GM13977 (cell line): ENCODE measurements around the gene PPARGC1A.

ENCODE experiments used
- DNase-seq: peaks from one replicate; pipeline ENCODE4 v3.0.0; 2012; ENCODE audit warnings: low spot score
- in situ Hi-C: fragments of 300-500 bp; cut with MboI; formaldehyde crosslinking; loops from one replicate; pipeline ENCODE4 v1.12.0; 2022; ENCODE audit warnings: low sequenced_read_pairs, low pct_unique_long_range_greater_than_20kb, mixed read lengths, inconsistent platforms; ENCODE audit not compliant: unreplicated experiment
- TF ChIP-seq, protein P1 (sequence below): IDR thresholded peaks from 2 replicates; pipeline ENCODE4 v1.5.1; 2012; ENCODE audit warnings: mild to moderate bottlenecking, control low read depth; ENCODE audit not compliant: insufficient read depth; ENCODE audit errors: extremely low read depth, missing control alignments

PPARGC1A gene

DNA sequence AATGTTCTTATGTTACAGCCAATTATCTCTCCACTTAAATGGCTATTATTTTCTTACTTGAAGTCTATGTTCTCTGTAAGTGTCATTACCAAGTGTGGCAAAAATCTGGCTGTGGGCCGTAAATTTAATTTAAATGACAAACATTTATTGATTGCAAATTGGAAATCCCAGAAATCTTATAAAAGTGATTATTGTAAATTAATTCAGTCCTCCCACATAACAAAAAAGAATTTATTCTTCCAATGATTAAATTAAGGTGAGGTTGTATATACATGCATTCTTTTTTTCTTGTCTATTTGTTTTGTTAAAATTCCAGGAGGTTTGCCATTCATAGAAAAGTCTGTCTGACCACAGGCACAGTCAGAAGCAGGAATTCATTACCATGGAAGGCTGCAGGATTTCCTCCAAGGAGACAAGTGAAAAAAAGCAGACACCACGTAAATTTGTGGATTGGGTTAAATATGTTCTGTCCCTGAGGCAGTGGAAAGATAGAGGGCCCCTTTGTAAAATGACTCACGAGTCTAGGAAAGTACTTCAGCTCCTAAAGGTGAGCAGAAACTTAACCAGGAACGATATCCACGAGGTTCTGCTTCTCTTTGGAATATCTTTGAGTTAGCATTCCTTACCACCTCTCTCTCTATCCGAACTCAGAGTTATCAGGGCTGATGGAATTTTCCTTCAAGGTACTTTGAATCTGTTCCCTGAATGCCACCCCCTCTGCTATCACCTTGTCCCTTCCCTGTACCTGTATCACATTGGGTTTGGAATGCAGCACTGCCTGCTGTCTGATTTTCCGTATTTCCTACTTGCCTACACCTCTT lies 10.7 kb downstream of the PPARGC1A start:
- DNase-seq: no peak
- in situ Hi-C loops: no loop called here
- TF ChIP-seq, protein P1, sequence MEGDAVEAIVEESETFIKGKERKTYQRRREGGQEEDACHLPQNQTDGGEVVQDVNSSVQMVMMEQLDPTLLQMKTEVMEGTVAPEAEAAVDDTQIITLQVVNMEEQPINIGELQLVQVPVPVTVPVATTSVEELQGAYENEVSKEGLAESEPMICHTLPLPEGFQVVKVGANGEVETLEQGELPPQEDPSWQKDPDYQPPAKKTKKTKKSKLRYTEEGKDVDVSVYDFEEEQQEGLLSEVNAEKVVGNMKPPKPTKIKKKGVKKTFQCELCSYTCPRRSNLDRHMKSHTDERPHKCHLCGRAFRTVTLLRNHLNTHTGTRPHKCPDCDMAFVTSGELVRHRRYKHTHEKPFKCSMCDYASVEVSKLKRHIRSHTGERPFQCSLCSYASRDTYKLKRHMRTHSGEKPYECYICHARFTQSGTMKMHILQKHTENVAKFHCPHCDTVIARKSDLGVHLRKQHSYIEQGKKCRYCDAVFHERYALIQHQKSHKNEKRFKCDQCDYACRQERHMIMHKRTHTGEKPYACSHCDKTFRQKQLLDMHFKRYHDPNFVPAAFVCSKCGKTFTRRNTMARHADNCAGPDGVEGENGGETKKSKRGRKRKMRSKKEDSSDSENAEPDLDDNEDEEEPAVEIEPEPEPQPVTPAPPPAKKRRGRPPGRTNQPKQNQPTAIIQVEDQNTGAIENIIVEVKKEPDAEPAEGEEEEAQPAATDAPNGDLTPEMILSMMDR: no peak

DNA sequence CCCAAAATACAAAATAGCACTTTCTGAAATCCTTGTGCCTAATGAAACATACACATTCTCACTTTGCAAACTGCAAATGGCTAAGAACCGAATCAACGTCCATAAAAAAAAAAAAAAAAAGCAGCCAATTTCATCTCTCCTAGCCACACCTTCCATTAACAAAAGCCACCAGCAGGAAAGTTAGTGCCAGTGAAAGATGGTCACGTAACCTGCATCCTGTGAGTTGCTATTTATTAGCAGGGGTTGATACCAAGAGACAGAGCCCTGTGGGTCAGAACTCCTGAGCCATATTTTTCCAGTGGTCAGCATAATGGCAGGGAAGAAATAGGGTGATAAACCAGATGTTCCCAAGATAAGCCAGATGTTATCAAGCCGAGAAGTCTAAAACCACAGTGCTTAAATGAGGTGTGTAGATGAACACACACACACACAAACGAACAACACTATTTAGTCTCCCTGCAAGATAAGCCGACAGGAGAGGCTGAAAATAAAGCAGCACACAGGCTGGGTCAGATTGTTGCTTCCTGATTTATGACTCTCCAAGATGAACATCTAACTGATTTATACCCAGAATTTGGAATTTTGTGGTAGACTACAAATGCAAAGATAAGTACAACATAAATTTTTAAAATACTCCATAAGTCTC lies 11.5 kb downstream of the PPARGC1A start:
- in situ Hi-C loops: no loop called here
- TF ChIP-seq, protein P1: no peak

DNA sequence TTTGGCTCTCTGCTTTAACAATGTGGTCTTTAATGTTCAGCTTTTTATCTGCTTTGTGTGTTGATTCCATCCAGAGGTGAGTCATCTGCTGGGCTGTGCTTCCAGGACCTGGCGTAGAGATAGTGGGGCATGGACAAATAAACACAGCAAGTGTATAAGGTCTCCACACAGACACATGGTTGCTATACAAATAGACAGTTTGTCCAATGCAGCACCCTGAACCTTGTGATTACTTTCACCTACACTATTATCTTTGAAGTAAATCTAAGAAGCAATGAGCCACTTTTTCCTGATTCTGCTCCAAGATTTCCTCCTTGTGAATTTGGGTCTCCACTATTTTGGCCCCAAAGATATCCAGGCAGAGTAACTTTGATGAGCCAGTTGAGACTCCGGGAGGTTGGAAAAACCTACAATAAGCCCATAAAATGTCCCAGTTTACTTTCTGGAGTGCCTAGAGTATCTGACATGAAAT lies 12.1 kb downstream of the PPARGC1A start:
- in situ Hi-C loops: no loop called here
- TF ChIP-seq, protein P1: no peak
- DNase-seq: no peak

More for the DNA sequence above, 11.5 kb downstream of the PPARGC1A start:
- no peak for DNase-seq

DNA sequence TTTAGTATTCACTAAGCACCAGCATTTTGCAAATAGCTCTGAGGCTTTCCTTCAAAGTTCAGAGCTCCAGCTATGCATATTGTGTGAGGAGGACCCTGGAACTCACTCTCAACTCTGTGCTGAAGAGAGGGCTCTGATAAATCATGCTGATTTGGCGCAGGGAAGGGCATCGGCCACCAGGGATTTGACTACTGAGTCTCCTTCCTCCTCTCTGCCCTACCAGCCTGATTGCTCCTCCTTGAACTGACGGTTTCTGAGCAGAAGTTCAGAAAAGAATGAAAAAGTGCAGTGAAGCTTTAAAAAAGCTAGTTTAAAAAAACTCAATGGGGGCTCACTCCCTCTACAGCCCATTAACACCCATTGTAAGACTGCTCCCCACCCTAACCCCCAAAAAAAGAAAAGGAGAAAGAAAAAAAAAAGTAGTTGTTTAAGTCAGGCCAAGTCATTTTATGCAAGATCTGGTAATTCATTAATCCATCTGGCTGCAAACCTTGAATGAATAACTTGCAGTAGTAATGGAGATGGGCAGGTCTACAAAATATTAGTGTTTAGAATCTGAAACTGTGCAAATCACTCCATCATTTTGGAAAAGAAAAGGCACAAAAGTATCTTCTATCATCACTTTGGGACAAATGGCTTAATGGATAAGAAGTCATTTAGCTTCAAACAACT lies 13.3 kb downstream of the PPARGC1A start:
- in situ Hi-C loops: no loop called here
- DNase-seq: no peak
- TF ChIP-seq, protein P1: no peak

DNA sequence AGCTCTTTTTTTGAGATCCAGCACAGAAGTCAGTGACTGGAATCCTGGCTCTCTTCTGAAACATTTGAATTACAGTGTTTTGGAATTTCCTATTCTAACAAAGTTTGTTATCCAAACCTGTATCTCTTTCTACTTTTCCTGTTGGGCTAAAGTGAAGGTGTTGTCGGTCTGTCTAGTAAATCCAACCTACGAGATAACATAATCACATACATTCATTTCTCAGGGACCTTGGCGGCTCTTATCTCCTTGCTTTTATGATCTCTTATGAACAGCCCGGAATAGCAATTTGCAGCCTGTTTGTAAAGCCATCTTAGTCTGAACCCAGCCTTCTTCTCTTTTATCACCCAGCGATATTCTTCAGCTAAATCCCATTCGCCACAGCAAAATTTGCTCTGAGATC lies 14.5 kb downstream of the PPARGC1A start:
- TF ChIP-seq, protein P1: no peak
- in situ Hi-C loops: no loop called here
- DNase-seq: no peak

DNA sequence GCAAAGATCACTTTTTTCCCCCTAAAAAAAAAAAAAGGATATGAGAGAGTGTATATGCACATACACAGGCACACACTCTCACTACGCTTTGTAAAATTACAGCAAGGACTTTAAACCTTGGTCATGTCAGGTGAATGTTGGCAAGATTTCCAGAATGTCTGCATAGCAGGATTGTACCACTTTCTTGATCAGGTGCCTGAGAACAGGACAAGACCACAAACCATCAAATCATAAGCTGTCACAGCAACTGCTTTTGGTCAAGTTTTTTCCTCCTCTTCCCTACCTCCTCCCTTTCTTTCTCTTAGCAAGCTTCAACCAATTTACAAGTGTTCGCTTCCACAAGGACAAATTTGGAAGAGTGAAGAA lies 15.3 kb downstream of the PPARGC1A start:
- TF ChIP-seq, protein P1: no peak
- in situ Hi-C loops: no loop called here
- no peak for DNase-seq
